Measurements from ENCODE around the gene CNTN1.
"Not testable (repeated sequence)": the region's sequence is repeated elsewhere in the genome, so short reads cannot be mapped to it uniquely, and the experiment has no call there.

Gene CNTN1

DNA sequence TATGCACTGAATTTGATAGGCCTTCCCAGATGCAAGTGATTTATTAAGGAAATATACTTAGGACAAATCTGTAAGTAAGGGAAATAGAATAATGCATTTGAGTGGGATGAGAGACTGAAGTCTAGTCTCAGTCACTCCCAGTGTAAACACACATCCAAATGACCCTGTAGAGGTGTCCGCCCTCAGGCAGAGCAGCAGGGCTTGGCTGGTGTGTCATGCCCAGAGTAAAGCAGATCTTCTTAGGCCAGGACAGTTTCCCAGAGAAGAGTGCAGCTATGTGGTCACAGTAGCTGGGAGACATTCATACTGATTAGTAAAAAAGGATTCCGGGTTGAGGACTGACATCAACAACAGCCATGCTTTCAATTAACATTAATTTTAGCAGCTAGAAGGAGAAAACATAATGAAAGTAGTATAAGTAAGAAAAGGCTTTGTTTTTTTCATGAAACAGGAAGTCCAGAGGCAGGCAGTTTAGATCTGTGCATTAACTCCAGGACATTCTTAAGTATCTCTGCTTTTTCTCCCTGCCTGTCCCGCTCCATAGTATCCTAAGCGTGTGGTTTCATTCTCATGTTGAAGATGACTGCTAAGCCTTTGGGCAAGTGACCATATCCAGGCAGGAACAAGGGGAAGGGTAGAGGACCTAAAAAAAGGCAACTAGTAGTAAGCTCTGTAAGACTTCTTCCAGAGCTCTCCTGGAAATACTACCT, 35.7 kb downstream of the CNTN1 start:
- H3K9me3 Mint-ChIP-seq: peaks cover 7% of the 10 kb centered on the region
- no peaks in the 10 kb centered on the region for H3K36me3 Mint-ChIP-seq (ENCODE audit: low read depth)
- no peak overlapping the region for H3K27ac Mint-ChIP-seq
- no peaks in the 10 kb centered on the region for H3K27me3 Mint-ChIP-seq
- H3K4me1 Mint-ChIP-seq (ENCODE audit: low read depth): no peaks in the 10 kb centered on the region
- no peak for DNase-seq
- no peak overlapping the region for H3K4me3 Mint-ChIP-seq

DNA sequence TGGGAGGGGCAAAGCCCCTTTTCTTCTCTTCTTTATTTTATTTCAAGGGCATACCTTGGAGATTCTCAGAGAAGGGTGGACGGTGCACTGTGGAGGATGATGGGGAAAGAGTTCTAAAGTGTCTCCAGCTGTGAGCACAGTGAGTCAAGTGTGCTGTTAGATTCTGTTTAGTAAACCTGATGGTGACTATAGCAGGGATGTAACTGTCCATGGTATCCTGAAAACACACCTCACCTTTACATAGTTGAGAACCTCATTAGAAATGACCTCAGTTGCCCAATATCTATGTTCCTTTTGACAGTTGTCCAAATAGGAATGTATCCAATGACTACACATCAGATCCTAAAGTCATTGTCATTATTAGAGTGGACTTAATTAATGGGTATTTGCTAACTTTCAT, 38.0 kb downstream of the CNTN1 start:
- no peak for DNase-seq
- Mint-ChIP-seq H3K9me3 (peaks cover 7% of the 10 kb centered on the region), H3K27ac (no peak overlapping the region), H3K27me3 (no peaks in the 10 kb centered on the region), H3K36me3 (ENCODE audit: low read depth) (no peaks in the 10 kb centered on the region), H3K4me1 (ENCODE audit: low read depth) (no peaks in the 10 kb centered on the region), H3K4me3 (no peak overlapping the region)

DNA sequence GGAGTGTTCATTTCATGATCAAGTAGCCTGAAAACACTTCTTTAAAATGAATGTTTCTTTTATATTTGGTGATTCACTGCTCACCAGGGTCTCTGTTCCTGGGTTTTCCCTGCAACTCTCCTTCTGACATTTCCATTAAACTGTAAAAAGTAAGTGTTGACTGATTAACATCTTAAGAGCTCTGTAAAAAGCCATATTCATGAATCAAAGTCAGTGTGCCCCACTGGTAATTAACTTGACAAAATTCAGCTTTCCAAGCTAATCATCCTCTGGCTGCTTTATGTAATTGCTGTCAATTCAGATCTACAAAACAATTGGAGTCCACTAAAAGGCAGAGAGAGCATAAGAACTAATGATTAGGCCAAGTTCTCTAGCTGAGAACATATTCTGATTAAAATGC, 41.6 kb downstream of the CNTN1 start:
- H3K27ac Mint-ChIP-seq: no peak overlapping the region
- no peak for DNase-seq
- no peaks in the 10 kb centered on the region for H3K27me3 Mint-ChIP-seq
- no peak overlapping the region for H3K4me3 Mint-ChIP-seq
- H3K4me1 Mint-ChIP-seq (ENCODE audit: low read depth): no peaks in the 10 kb centered on the region
- no peaks in the 10 kb centered on the region for H3K36me3 Mint-ChIP-seq (ENCODE audit: low read depth)
- peaks cover 2% of the 10 kb centered on the region for H3K9me3 Mint-ChIP-seq

DNA sequence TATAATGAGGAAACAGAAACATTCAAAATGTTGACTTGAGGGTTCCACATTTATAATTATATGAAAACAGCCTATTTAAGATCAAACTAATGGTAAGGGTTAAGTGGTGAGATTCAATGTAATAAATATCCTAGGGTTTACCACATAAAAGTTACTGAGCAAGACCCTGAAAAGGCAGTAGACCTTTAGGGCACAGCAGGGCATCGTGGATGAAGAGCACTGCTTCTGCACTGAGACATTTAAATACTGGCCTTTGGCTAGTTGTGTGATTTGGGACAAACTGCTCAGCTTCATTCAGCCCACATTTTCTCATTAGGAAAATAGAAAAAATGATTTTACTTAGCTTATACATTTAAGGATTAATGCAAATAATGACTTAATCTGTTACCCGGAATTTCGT, 42.0 kb downstream of the CNTN1 start:
- H3K36me3 Mint-ChIP-seq (ENCODE audit: low read depth): no peaks in the 10 kb centered on the region
- no peak overlapping the region for H3K27ac Mint-ChIP-seq
- no peaks in the 10 kb centered on the region for H3K4me1 Mint-ChIP-seq (ENCODE audit: low read depth)
- no peak for DNase-seq
- H3K9me3 Mint-ChIP-seq: peaks cover 2% of the 10 kb centered on the region
- H3K4me3 Mint-ChIP-seq: no peak overlapping the region
- no peaks in the 10 kb centered on the region for H3K27me3 Mint-ChIP-seq

DNA sequence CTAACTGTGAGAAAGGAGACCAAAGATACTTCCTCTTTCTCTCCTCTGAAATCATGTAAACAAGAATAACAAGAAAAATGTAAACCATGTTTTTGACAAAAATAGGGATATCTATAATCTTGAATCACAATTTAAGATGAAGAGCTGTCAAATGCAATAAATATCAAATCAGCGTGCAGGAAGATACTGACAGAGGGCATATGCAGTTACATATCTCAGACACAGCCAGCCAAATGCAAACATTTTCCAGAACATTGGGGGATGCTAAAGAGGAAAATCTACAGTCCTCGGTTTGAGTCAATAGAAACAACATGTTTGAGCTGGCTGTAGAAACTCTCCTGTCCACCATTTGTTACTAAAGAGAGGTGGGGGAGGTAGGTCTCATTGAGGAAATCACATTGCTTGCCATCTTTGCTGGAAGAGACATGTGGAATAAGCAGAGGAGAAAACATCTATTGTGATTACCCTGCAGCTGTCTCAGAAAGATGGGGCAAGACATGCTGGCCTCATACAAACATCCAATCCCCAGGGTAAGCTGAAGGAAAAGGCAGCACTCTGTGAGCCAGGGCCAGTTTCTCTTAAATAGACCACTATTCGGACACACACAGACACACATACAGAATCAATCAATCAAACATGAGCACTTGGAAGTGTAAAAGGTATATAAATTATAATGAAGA, 43.5 kb downstream of the CNTN1 start:
- no peak overlapping the region for H3K4me3 Mint-ChIP-seq
- peaks cover 2% of the 10 kb centered on the region for H3K9me3 Mint-ChIP-seq
- H3K27me3 Mint-ChIP-seq: no peaks in the 10 kb centered on the region
- H3K4me1 Mint-ChIP-seq (ENCODE audit: low read depth): no peaks in the 10 kb centered on the region
- no peak for DNase-seq
- no peaks in the 10 kb centered on the region for H3K36me3 Mint-ChIP-seq (ENCODE audit: low read depth)
- H3K27ac Mint-ChIP-seq: no peak overlapping the region

DNA sequence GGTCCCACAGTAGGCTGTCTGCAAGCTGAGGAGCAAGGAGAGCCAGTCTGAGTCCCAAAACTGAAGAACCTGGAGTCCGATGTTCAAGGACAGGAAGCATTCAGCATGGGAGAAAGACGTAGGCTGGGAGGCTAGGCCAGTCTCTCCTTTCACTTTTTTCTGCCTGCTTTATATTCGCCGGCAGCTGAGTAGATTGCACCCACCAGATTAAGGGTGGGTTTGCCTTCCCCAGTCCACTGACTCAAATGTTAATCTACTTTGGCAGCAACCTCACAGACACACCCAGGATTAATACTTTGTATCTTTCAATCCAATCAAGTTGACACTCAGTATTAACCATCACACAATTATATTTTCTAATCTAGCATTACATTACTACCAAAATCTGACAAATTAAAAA, 45.2 kb downstream of the CNTN1 start:
- H3K27me3 Mint-ChIP-seq; H3K9me3 Mint-ChIP-seq; H3K36me3 Mint-ChIP-seq (ENCODE audit: low read depth); H3K27ac Mint-ChIP-seq; H3K4me3 Mint-ChIP-seq; H3K4me1 Mint-ChIP-seq (ENCODE audit: low read depth); DNase-seq: not testable (repeated sequence)

DNA sequence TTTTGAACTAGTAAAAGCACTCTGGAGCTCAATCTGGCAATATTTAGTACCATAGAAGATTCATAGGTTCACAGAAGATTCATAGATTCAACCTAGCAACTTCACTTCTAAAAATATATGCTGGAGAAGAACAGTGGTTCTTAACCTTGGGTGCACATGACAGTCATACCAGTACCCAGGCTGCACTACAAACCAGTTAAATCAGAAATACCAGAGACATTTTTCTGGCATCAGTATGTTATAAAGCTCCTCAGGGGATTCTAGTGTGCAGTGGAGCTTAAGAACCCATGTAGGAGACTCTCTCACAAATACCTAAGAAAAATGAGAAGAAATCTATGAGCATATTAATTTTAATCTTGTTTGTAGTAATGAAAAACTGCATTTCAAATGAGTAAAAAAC, 46.6 kb downstream of the CNTN1 start:
- H3K4me1 Mint-ChIP-seq (ENCODE audit: low read depth): no peaks in the 10 kb centered on the region
- H3K27ac Mint-ChIP-seq: no peak overlapping the region
- H3K36me3 Mint-ChIP-seq (ENCODE audit: low read depth): no peaks in the 10 kb centered on the region
- no peak overlapping the region for H3K4me3 Mint-ChIP-seq
- H3K9me3 Mint-ChIP-seq: peaks cover 13% of the 10 kb centered on the region
- H3K27me3 Mint-ChIP-seq: no peaks in the 10 kb centered on the region
- no peak for DNase-seq

DNA sequence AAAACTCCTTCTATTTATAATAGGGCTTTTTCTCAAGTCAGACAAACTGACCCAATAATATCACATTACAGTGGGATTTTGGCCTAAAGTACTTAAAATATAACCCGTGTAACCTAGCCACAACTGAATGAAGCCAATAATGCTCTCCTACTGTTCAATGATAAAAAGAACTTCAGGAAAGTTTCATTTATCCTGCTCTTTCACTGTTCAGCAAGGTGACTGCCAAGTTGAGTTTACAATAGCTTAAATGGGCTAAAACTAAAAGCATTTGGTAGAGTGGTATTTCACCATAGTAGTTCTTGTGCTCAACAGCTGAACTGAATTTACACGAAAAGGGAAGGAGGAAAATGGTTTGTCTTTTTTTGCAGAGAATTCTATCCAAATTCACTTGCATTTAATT, 49.8 kb downstream of the CNTN1 start:
- Mint-ChIP-seq H3K27ac (no peak overlapping the region), H3K9me3 (peaks cover 16% of the 10 kb centered on the region), H3K36me3 (ENCODE audit: low read depth) (no peaks in the 10 kb centered on the region), H3K27me3 (no peaks in the 10 kb centered on the region), H3K4me1 (ENCODE audit: low read depth) (no peaks in the 10 kb centered on the region), H3K4me3 (no peak overlapping the region)
- no peak for DNase-seq

DNA sequence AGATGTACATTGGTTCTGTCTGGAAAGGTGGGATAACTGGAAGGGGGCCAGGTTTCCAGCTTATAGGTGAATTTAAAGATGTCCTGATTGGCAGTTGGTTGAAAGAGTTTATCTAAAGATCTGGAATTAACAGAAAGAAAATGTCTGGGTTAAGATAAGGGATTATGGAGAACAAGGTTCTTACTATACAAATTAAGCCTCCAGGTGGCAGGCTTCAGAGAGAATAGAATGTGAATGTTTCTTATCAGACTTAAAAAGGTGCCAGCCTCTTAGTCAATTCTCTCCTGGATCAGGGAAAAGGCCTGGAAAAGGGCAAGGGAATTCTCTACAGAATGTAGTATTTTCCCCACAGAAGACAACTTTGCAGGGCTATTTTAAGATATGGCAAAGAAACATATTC, 53.1 kb downstream of the CNTN1 start:
- Mint-ChIP-seq H3K27ac (no peak overlapping the region), H3K4me3 (no peak overlapping the region), H3K4me1 (ENCODE audit: low read depth) (no peaks in the 10 kb centered on the region), H3K27me3 (no peaks in the 10 kb centered on the region), H3K36me3 (ENCODE audit: low read depth) (no peaks in the 10 kb centered on the region), H3K9me3 (peaks cover 16% of the 10 kb centered on the region)
- no peak for DNase-seq

DNA sequence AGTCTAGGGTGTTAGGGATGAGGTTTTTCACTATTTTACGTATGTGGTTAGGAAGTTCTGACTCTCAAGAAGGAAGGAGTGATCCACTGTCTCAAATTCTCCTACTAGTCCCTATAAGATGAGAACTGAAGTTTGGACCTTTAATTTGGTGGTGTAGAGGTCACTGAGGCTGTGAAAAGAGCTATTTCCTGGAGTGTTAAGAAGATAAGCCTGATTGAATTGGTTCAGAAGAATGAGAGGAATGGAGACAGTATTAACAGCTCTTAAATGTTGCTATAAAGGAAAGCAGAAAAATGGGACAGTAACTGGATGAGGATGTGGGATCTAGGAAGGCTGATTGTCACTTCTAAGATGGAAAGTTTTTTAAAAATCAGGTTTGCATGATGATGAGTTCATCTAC, 57.6 kb downstream of the CNTN1 start:
- no peaks in the 10 kb centered on the region for H3K4me1 Mint-ChIP-seq (ENCODE audit: low read depth)
- H3K27me3 Mint-ChIP-seq: no peaks in the 10 kb centered on the region
- no peaks in the 10 kb centered on the region for H3K9me3 Mint-ChIP-seq
- DNase-seq: no peak
- H3K4me3 Mint-ChIP-seq: no peak overlapping the region
- H3K27ac Mint-ChIP-seq: no peak overlapping the region
- H3K36me3 Mint-ChIP-seq (ENCODE audit: low read depth): no peaks in the 10 kb centered on the region

DNA sequence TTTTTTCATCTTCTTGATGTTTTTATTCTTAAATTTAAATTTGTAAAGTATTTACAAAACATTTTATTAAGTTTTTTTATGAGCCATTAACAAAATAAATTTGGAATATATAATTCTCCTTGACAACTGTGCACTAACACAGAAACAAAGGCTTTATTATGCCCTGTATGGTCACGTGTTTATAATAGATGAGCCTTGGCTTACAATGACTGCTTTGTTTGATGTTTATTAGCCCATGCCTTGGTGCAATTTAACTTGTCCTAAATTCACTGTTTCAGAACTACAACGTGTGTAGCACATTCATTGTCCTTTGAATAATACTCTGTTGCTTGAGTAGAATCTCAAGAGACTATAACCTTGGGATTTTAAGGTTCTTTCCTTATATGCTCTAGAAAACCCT, 59.8 kb downstream of the CNTN1 start:
- no peak overlapping the region for H3K27ac Mint-ChIP-seq
- DNase-seq: no peak
- no peaks in the 10 kb centered on the region for H3K27me3 Mint-ChIP-seq
- H3K4me3 Mint-ChIP-seq: no peak overlapping the region
- H3K4me1 Mint-ChIP-seq (ENCODE audit: low read depth): no peaks in the 10 kb centered on the region
- no peaks in the 10 kb centered on the region for H3K36me3 Mint-ChIP-seq (ENCODE audit: low read depth)
- no peaks in the 10 kb centered on the region for H3K9me3 Mint-ChIP-seq

DNA sequence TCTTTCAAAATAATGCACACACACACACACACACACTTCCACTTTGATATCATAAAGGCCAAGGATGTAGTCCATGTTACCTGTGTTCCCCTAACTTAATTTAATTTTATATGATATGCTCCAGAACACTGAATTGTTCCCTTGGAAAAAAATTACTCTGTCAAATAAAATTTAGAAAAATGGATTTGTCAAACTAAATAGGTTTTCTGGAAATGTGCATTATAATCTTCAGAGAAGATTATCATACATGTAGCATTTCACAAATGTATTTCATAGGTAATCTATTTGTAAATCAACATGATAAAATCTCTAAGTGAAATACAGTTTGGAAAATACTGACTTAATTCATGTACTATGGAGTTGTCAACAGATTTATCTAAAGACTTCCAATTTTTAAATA, 68.6 kb downstream of the CNTN1 start:
- Mint-ChIP-seq H3K4me3 (no peak overlapping the region), H3K27ac (no peak overlapping the region), H3K4me1 (ENCODE audit: low read depth) (no peaks in the 10 kb centered on the region), H3K27me3 (no peaks in the 10 kb centered on the region), H3K9me3 (peaks cover 2% of the 10 kb centered on the region), H3K36me3 (ENCODE audit: low read depth) (no peaks in the 10 kb centered on the region)
- no peak for DNase-seq

DNA sequence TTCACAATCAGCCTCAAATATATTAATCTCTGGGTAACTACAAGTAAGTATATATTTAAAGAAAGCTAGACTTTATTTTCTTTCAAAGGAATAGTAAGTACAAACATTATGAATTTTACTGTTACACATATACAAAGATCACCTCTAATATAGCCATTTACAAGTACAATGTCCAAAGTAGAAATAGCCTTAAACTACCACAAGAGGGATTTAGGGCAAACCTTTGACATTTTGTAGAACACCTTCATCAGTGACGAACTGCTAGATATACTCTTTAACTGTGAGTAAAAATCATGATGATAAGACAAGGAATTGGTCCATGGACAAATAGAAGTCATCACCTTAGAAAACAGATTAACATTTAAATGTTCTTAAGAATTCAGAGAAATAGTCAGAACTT, 69.8 kb downstream of the CNTN1 start:
- no peak overlapping the region for H3K4me3 Mint-ChIP-seq
- no peaks in the 10 kb centered on the region for H3K27me3 Mint-ChIP-seq
- H3K9me3 Mint-ChIP-seq: peaks cover 2% of the 10 kb centered on the region
- no peak overlapping the region for H3K27ac Mint-ChIP-seq
- DNase-seq: no peak
- no peaks in the 10 kb centered on the region for H3K4me1 Mint-ChIP-seq (ENCODE audit: low read depth)
- no peaks in the 10 kb centered on the region for H3K36me3 Mint-ChIP-seq (ENCODE audit: low read depth)

DNA sequence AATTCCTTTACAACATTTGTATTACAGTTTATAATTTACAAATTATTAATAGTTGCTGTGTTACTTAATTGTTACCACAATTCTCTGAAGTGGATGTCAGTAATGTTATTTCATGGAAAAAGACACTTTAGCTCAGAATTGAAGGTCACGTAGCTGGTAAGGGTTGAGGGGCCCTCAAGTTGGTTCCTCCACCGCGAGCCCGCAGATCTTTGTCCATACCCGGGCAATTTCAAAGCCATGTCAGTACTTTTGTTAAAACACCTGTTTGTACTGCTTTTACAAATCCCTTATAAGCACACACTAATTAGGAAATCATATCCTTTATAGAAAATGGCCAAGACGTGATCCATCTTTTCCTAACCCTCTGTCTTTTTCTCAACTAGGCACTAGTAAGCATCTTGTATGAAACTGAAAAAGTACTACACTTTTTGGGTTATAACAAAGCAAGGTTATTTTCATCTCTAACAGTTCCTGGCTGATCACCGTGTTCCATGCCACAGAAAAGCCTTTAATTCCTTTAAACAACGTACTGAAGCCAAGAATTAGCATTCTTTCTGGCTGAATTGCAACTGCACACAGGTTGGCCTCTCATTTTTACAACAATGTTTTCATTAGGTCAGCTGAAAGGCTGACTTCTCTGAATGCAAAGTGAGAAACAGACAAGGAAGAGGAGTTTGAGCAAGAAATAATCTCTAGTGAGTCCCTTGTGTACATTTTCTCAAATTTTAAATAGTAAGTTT, 76.1 kb downstream of the CNTN1 start:
- no peaks in the 10 kb centered on the region for H3K27me3 Mint-ChIP-seq

DNA sequence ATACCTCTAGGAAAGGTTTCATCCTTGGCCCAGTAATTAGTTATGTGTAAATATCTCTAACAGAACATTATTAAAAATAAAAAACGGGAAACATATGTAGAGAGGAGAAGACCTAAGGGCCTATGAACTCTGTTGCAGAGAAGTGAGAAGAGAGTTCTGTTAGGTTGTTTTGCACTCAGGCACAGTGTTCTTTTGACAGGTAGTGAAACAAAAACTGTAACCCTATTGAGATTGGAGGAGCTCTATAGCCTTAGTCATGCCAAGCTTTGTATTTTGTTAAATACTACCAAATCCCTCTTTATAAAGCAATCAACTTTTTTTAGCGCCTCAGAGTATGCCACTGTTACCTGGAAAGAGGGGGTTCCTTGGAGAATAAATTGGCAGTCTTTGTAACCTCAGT, 77.6 kb downstream of the CNTN1 start:
- no peaks in the 10 kb centered on the region for H3K9me3 Mint-ChIP-seq
- H3K4me3 Mint-ChIP-seq: no peak overlapping the region
- no peak overlapping the region for H3K27ac Mint-ChIP-seq
- H3K4me1 Mint-ChIP-seq (ENCODE audit: low read depth): no peaks in the 10 kb centered on the region
- no peak for DNase-seq
- H3K36me3 Mint-ChIP-seq (ENCODE audit: low read depth): no peaks in the 10 kb centered on the region
- no peaks in the 10 kb centered on the region for H3K27me3 Mint-ChIP-seq

More for the DNA sequence above, 76.1 kb downstream of the CNTN1 start:
- Mint-ChIP-seq H3K27ac (no peak overlapping the region), H3K4me3 (no peak overlapping the region), H3K36me3 (ENCODE audit: low read depth) (no peaks in the 10 kb centered on the region), H3K4me1 (ENCODE audit: low read depth) (no peaks in the 10 kb centered on the region), H3K9me3 (no peaks in the 10 kb centered on the region)
- no peak for DNase-seq
